A549 (cell line): Measurements from ENCODE around the gene KRT71.

Experiments used
- GATA3 ChIP-seq: IDR thresholded peaks from 2 replicates; pipeline ENCODE4 v1.6.1; 2012; ENCODE audit warnings: borderline replicate concordance
- POLR2A ChIP-seq: IDR thresholded peaks from 2 replicates; pipeline ENCODE4 v1.6.1; 2012; ENCODE audit warnings: mild to moderate bottlenecking, low read length
- TP53 ChIP-seq: fragments of 250-450 bp; sonication (Bioruptor Pico); IDR thresholded peaks from 2 replicates; pipeline ENCODE4 v1.5.0; 2021; ENCODE audit warnings: mild to moderate bottlenecking, moderate library complexity

DNA sequence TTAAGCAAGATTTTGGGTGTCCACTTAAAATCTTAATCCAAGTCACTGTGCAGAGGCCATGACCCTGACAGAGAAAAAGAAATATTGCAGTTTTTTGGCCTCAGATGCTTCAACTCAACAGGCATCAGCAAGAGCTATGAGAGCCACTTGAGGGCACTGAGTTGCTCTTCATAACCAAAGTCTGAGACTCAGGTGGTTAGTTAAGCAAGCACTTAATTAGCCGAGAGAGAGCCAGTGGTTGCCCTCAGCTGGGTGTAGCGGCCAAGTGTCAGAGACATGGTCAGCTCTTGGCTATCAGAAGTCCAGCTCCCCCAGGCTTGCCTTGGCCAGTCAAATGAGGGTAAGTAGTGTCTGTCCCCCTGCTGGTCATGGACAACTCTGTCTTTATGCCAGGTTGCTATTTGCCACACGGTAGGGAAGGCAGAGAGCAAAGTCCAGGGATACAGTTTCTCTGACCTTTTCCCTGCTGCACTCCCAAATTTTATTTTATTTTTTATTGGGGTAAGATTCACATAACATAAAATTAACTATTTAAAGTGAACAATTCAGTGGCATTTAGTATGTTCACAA lies 9.0 kb upstream of the KRT71 start:
- TF ChIP-seq TP53 (CRISPR knock-in tag) (no peak), GATA3 (no peak), POLR2A (no peak)
